Panc1 (cell line): ENCODE measurements around the gene SCGB1A1.

Experiments
- CTCF ChIP-seq: fragments of 450-650 bp; IDR thresholded peaks from 2 replicates; pipeline ENCODE4 v1.5.1; 2017; ENCODE audit warnings: mild to moderate bottlenecking
- POLR2AphosphoS5 ChIP-seq: IDR thresholded peaks from 2 replicates; pipeline ENCODE4 v1.6.1; 2012; ENCODE audit warnings: mild to moderate bottlenecking, low read depth, low read length, moderate library complexity
- REST ChIP-seq, 2 experiments: IDR thresholded peaks; 2 replicates each; pipeline ENCODE4 v1.6.1; 2011 to 2012; ENCODE audit warnings: low read depth in 2 of 2, control low read depth in 1 of 2, low read length in 1 of 2, mild to moderate bottlenecking in 1 of 2, moderate library complexity in 1 of 2; ENCODE audit not compliant: insufficient read depth in 1 of 2
- TCF7L2 ChIP-seq: IDR thresholded peaks from 2 replicates; pipeline ENCODE4 v1.6.1; 2011; ENCODE audit warnings: mild to moderate bottlenecking, low read depth, low read length, inconsistent platforms

- TF ChIP-seq CTCF = no peak
- TF ChIP-seq REST (IDR thresholded peaks at IDR 0.05; ENCODE audit: insufficient read depth in 1 of 2, low read depth in 2 of 2, low read length in 1 of 2) = no peak
- no peak for TF ChIP-seq TCF7L2
- TF ChIP-seq POLR2AphosphoS5 = no peak
Observed at GRCh38 chr11:62390722-62391121, 28.1 kb upstream of the SCGB1A1 start.
